Stimulated activated naive CD8-positive, alpha-beta T cell treated with anti-CD3 and anti-CD28 coated beads, Interleukin-15, Interleukin-2, amounts not matched to agents 100 U/mL and 50 U/mL, for 24 hours (primary cell): Measurements from ENCODE around the gene KCNJ14.

Source experiments
- ATAC-seq: fragments of 150-1000 bp; cut with Tn5 transposase; one replicate; pipeline ENCODE4 v1.10.0; 2021
- DNase-seq: peaks from one replicate; pipeline ENCODE4 v3.0.0; 2021

The KCNJ14 gene

DNA sequence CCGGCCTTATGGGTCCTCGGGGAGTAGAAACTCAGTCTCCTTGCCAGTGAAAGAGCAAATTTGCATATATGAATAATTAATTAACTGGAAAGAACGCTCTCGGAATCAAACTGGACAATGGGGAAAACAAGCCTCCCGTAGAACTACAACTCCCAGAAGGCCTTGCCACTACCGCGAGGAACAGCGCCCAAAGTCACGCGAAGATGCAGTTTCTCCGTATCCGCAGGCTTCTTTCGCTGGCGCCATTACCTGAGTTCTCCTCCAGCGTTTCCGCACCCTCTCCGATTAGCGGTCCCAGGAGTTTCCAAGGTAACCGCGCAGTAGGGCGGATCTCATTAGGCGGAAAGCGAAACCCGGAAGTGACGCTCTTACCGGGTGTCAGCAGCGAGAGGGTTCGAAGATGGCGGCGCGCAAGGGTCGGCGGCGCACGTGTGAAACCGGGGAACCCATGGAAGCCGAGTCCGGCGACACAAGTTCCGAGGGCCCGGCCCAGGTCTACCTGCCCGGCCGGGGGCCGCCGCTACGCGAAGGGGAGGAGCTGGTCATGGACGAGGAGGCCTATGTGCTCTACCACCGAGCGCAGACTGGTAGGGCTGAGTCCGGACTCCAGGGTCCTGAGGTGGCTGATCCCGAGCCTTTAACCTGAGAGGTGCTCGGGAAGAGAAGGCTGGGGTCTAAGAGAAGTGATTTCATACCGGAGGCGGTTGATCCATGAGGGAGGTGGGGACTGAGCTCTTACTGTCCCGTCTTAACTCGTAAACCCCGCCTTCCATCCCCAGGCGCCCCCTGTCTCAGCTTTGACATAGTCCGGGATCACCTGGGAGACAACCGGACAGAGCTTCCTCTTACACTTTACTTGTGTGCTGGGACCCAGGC lies 9.5 kb upstream of the KCNJ14 start, which contains the start of gene GRWD1:
TSS of gene GRWD1 (plus strand) at position 378 of the 876 bp plus-strand sequence. CDS start at position 401, 23 bp downstream.
- DNase-seq = peak; percentile 92

DNA sequence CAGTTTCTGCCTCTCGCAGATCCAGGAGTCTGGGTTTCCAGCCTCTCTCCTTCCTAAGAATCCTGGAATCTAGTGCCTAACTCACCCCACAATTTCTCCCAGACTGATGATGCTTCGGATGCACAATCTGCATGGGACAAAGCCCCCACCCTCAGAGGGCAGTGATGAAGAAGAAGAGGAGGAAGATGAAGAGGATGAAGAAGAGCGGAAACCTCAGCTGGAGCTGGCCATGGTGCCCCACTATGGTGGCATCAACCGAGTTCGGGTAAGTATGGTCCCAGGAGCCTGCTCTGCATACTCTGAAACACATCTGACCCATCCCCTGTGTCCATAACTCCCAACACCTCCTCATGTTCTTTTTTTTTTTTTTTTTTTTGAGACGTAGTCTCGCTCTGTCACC lies 8.8 kb upstream of the KCNJ14 start:
- no peak for ATAC-seq
- no peak for DNase-seq

More for the DNA sequence above, 9.5 kb upstream of the KCNJ14 start, which contains the start of gene GRWD1:
- ATAC-seq = peak; percentile 94

- no peak for DNase-seq
- ATAC-seq = no peak
Measured at GRCh38 chr19:48448563-48448962, 6.8 kb upstream of the KCNJ14 start.

GRCh38 chr19:48450441-48450840 lies 4.9 kb upstream of the KCNJ14 start:
- ATAC-seq (no peak), DNase-seq (no peak)

- ATAC-seq (no peak), DNase-seq (no peak)
Measured at GRCh38 chr19:48450863-48451262, 4.5 kb upstream of the KCNJ14 start.

GRCh38 chr19:48451624-48452023 lies 3.8 kb upstream of the KCNJ14 start:
- ATAC-seq = no peak
- no peak for DNase-seq

GRCh38 chr19:48452289-48453190 lies 2.8 kb upstream of the KCNJ14 start:
- no peak for ATAC-seq

DNA sequence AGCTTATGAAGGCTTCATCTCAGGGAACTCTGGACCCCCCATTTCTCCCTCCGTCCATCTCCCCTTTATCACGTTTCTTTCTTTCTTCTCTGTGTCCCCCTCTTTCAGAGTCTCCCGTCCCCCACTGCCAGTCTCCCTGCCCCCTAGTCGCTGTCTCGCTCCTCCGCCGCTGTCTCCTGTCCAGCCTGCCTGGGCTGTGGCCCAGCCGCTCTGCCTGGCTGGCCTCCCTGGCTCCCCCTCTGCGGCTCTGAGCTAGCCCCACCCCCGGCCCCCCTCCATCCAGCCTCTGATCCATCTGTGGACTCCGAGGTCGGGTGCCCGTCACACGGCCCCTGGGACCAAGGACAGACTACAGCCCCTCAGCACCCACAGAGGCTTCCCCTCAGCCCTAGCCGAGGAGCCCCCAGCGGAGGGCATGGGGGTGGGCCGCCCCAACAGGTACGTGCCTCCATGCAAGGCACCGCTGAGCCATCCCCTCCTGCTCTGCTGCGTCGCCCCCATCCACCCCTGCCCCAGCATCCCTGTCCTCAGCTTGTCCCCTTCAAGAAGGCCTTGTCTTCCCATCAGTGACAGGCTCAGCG lies 1.1 kb upstream of the KCNJ14 start:
- DNase-seq (no peak), ATAC-seq (no peak)

More at GRCh38 chr19:48452289-48453190, 2.8 kb upstream of the KCNJ14 start:
- no peak for DNase-seq

GRCh38 chr19:48455908-48456562 lies 661 bp downstream of the KCNJ14 start:
- no peak for ATAC-seq
- DNase-seq = no peak

DNA sequence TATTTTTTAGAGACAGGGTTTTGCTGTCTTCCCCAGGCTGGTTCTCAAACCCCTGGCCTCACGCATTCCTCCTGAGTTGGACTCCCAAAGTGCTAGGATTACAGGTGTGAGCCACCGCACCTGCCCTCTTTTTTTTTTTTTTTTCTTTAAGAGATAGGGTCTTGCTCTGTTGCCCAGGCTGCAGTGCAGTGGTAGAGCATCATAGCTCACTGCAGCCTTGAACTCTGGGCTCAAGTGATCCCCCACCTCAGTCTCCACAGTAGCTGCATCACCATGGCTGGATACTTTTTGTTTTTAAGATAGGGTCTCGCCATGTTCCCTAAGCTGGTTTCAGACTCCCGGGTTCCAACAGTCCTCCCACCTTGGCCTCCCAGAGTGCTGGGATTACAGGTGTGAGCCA lies 1.5 kb downstream of the KCNJ14 start:
- DNase-seq (no peak), ATAC-seq (no peak)

- DNase-seq = no peak
- ATAC-seq = no peak
Measured at GRCh38 chr19:48458016-48458415, 2.6 kb downstream of the KCNJ14 start.

- no peak for DNase-seq
- ATAC-seq = no peak
Measured at GRCh38 chr19:48461651-48461981, 6.2 kb downstream of the KCNJ14 start.

DNA sequence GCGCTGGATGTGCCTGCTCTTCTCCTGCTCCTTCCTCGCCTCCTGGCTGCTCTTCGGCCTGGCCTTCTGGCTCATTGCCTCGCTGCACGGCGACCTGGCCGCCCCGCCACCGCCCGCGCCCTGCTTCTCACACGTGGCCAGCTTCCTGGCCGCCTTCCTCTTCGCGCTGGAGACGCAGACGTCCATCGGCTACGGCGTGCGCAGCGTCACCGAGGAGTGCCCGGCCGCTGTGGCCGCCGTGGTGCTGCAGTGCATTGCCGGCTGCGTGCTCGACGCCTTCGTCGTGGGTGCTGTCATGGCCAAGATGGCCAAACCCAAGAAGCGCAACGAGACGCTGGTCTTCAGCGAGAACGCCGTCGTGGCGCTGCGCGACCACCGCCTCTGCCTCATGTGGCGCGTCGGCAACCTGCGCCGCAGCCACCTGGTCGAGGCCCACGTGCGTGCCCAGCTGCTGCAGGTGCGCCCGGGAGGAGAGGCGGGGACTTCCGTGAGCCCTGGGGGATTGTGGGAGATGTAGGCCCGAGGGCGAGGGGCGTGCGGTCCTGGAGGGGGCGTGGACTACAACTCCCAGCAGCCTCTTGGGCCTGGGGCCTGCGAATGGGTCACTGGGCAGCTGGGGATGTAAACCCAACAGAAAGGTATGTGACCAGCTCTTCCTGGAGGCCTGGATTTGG lies 6.7 kb downstream of the KCNJ14 start:
- ATAC-seq = no peak
- peak; percentile 30 for DNase-seq

DNA sequence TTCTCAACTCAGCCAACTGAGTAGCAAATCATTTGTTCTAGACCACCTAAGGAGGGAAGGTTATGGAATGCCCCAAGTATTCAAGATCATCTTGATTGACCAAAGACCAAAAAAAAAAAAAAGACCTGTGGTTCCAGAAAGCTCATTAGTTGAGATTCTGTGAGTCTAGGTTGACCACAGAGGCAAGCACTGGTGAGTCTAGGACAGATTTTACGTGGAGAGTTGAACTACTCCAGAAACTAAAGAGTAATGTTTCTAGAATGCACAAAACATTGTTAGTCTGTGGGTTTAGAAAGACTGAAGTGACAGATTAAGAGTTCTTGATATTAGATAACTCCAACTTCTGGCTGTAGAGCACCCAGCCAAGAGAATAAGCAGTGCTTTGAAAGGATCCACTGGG lies 9.8 kb downstream of the KCNJ14 start:
- DNase-seq (no peak), ATAC-seq (no peak)

DNA sequence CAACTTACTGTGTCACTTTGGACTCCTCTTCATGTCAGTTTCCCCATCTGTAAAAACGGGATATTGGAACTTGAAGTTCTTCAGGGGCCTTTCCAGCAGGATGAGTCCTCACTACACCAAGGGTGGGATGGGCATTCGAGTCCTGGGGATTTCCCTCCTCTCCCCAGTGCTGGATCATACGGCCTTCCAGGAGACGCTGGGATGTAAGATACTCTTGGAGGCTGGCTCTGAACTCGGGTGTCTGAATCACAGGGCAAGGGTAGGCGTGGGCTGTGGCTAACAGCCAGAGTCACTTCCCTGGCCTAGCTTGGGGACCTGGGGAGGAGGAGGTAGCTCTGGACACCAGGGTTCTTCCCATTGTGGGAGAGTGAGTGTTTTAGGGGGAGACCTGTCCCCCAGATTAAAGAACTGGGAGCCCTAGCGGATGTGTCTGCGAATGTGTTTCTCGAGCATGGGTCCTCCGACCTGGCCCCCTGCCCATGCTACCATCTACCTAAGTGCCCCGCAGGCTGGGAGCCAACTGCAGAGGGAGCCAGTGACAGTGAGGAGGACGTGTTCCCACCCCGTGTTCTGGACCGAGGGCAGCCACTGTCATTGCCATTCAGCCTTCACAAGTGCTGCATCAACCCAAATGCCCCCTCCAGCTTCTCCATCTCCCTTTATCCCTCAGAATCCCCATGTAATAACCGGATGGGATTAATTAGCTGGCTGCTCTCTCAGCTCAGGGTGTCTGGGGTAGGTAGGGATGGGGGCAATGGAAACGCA lies 11.4 kb downstream of the KCNJ14 start:
- no peak for DNase-seq

GRCh38 chr19:48468772-48469288 lies 13.5 kb downstream of the KCNJ14 start:
- ATAC-seq (peak; percentile 94), DNase-seq (peak; percentile 98)

More for the DNA sequence above, 11.4 kb downstream of the KCNJ14 start:
- no peak for ATAC-seq

- DNase-seq = peak; percentile 87
Measured at GRCh38 chr19:48469289-48469881, 14.0 kb downstream of the KCNJ14 start, which contains the start of gene CYTH2. Gene CYTH2, plus strand, starts transcription at chr19:48469369. Its CDS starts 139 bp downstream, at chr19:48469508.

DNA sequence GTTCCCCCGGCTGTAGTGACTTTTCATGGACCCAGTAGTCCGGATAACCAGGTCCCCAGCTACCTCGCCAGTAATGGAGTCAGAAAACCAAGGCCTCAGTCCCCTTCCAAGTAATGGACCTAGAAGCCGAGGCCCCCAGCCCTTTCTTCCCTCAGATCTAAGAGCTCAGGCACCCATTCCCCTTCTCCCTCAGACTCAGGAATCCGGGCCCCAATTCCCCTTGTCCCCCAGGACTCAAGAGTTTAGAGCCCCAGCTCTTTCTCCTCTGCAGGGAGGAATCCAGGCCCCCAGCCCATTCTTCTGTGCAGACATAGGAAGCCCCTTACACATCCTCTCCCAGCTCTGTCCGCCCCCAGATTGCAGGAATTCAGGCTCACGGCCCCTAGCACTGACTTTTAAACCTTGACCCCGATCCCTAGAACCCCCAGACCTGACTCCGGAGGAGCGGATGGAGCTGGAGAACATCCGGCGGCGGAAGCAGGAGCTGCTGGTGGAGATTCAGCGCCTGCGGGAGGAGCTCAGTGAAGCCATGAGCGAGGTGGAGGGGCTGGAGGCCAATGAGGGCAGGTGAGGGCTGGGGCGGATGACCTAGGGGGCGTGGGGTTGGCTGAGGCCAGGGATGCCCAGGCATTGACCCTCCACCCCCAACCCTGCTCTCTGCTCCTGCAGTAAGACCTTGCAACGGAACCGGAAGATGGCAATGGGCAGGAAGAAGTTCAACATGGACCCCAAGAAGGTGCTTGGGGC lies 14.7 kb downstream of the KCNJ14 start:
- ATAC-seq (no peak), DNase-seq (no peak)

More at GRCh38 chr19:48469289-48469881, 14.0 kb downstream of the KCNJ14 start, which contains the start of gene CYTH2:
- peak; percentile 30 for ATAC-seq

- ATAC-seq = no peak
- no peak for DNase-seq
Measured at GRCh38 chr19:48470856-48471255, 15.5 kb downstream of the KCNJ14 start.
